MM.1S (cell line): ENCODE measurements around the gene CNIH3.

Experiments
- EZH2 ChIP-seq: fragments of 300-600 bp; sonication (generic); optimal IDR thresholded peaks from 2 replicates; pipeline ENCODE3; 2017; ENCODE audit warnings: low read depth, mild to moderate bottlenecking, antibody characterized with exemption, low read length, mixed read lengths
- TF ChIP-seq, protein P1 (sequence below): fragments of 300-600 bp; sonication (generic); IDR thresholded peaks from 2 replicates; pipeline ENCODE4 v1.5.1; 2016; ENCODE audit warnings: antibody characterized with exemption, low read length, mixed read lengths

DNA sequence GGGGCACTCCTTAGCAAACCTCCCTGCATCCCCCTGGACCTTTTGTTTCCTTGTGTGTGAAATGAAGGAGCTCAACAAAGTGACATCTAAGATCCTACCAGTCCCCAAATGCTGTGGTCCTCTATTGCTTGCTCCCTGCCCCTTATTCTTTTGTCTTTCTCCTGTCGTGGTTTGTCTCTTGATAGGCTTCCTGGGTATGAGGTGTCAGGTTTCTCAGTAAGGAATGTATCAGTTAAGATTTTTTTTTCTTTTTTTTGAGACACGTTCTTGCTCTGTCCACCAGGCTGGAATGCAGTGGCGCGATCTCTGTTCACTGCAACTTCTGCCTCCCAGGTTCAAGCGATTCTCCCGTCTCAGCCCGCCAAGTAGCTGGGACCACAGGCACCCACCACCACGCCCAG lies 16.8 kb downstream of the CNIH3 start:
- TF ChIP-seq, protein P1, sequence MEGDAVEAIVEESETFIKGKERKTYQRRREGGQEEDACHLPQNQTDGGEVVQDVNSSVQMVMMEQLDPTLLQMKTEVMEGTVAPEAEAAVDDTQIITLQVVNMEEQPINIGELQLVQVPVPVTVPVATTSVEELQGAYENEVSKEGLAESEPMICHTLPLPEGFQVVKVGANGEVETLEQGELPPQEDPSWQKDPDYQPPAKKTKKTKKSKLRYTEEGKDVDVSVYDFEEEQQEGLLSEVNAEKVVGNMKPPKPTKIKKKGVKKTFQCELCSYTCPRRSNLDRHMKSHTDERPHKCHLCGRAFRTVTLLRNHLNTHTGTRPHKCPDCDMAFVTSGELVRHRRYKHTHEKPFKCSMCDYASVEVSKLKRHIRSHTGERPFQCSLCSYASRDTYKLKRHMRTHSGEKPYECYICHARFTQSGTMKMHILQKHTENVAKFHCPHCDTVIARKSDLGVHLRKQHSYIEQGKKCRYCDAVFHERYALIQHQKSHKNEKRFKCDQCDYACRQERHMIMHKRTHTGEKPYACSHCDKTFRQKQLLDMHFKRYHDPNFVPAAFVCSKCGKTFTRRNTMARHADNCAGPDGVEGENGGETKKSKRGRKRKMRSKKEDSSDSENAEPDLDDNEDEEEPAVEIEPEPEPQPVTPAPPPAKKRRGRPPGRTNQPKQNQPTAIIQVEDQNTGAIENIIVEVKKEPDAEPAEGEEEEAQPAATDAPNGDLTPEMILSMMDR = no peak
- TF ChIP-seq EZH2 = no peak
